CD14-positive monocyte (primary cell): ENCODE measurements around the gene ANKRD33. TPM values are rescaled to one million over a fixed set of nuclear protein-coding genes. Genes with fewer than 3 reads are reported as not detected.

Experiments
- DNase-seq, 3 donors: peaks; one replicate each; pipeline ENCODE4 v3.0.0-alpha.2; 2011 to 2022
- H2AFZ ChIP-seq: 2 replicates; pipeline ENCODE4 v1.6.0; 2012; ENCODE audit warnings: mild to moderate bottlenecking, low read depth, low read length, inconsistent platforms; ENCODE audit not compliant: insufficient read depth, poor library complexity, severe bottlenecking
- H3K27ac ChIP-seq, 2 donors: 1 replicate in 1 of 2; 2 replicates in 1 of 2; pipeline ENCODE4 v1.5.1; 2012 to 2013; ENCODE audit warnings: low read length in 2 of 2, control low read depth in 1 of 2, inconsistent platforms in 1 of 2, low read depth in 1 of 2, mild to moderate bottlenecking in 1 of 2
- H3K27me3 ChIP-seq, 2 donors: one replicate each; pipeline versions ENCODE4 v1.6.0 to v1.6.1; 2011 to 2013; ENCODE audit warnings: low read length in 2 of 2; ENCODE audit not compliant: control insufficient read depth in 2 of 2, insufficient read depth in 2 of 2
- H3K36me3 ChIP-seq, 2 donors: replicated peaks in 1 of 2; 1 replicate in 1 of 2; 2 replicates in 1 of 2; pipeline versions ENCODE4 v1.5.1 to v1.6.1; 2012 to 2013; ENCODE audit warnings: low read length in 2 of 2, control low read depth in 1 of 2, inconsistent platforms in 1 of 2, mild to moderate bottlenecking in 1 of 2; ENCODE audit not compliant: insufficient read depth in 2 of 2, control insufficient read depth in 1 of 2
- H3K4me1 ChIP-seq, 2 donors: 1 replicate in 1 of 2; 2 replicates in 1 of 2; pipeline versions ENCODE4 v1.5.1 to v1.6.1; 2012 to 2013; ENCODE audit warnings: low read length in 2 of 2, control low read depth in 1 of 2, inconsistent platforms in 1 of 2, mild to moderate bottlenecking in 1 of 2, moderate library complexity in 1 of 2; ENCODE audit not compliant: insufficient read depth in 2 of 2, control insufficient read depth in 1 of 2
- H3K4me2 ChIP-seq: replicated peaks from 2 replicates; pipeline ENCODE3; 2012; ENCODE audit warnings: low read length, moderate library complexity, mild to moderate bottlenecking; ENCODE audit not compliant: poor library complexity, severe bottlenecking; ENCODE audit errors: extremely low read depth
- H3K4me3 ChIP-seq, 3 experiments: fragments of 200-600 bp in 1 of 3; sonication (generic) in 1 of 3; replicated peaks in 1 of 3; 1 replicate in 2 of 3; 2 replicates in 1 of 3; pipeline ENCODE4 v1.5.1; 2011 to 2013; ENCODE audit warnings: low read length in 3 of 3, mild to moderate bottlenecking in 3 of 3, control low read depth in 2 of 3, low read depth in 2 of 3, inconsistent platforms in 1 of 3, moderate library complexity in 1 of 3
- H3K79me2 ChIP-seq: 2 replicates; pipeline ENCODE4 v1.6.0; 2012; ENCODE audit warnings: mild to moderate bottlenecking, control low read depth, inconsistent platforms, low read length, moderate library complexity; ENCODE audit not compliant: insufficient read depth
- H3K9ac ChIP-seq: 2 replicates; pipeline ENCODE4 v1.6.0; 2017; ENCODE audit warnings: low read length, mild to moderate bottlenecking; ENCODE audit not compliant: insufficient read depth, poor library complexity, severe bottlenecking
- H3K9me3 ChIP-seq, 2 donors: replicated peaks in 1 of 2; 1 replicate in 1 of 2; 2 replicates in 1 of 2; pipeline versions ENCODE4 v1.5.1 to v1.6.1; 2012 to 2013; ENCODE audit warnings: low read length in 2 of 2, control low read depth in 1 of 2; ENCODE audit not compliant: control insufficient read depth in 1 of 2, insufficient read depth in 1 of 2
- H4K20me1 ChIP-seq: 2 replicates; pipeline ENCODE4 v1.6.0; 2012; ENCODE audit warnings: mild to moderate bottlenecking, low read length, control low read depth, moderate library complexity; ENCODE audit not compliant: insufficient read depth
- H3K27ac Mint-ChIP-seq, 7 donors: one replicate each; pipeline ENCODE4 v1.8.0; 2020; ENCODE audit warnings: mild to moderate bottlenecking in 7 of 7, mixed read lengths in 7 of 7, moderate library complexity in 6 of 7, inconsistent platforms in 2 of 7
- H3K27me3 Mint-ChIP-seq, 3 donors: one replicate each; pipeline ENCODE4 v1.8.0; 2021 to 2022; ENCODE audit warnings: low read depth in 3 of 3, mild to moderate bottlenecking in 3 of 3, mixed read lengths in 3 of 3, moderate library complexity in 3 of 3, inconsistent platforms in 1 of 3
- H3K36me3 Mint-ChIP-seq, 2 donors: one replicate each; pipeline ENCODE4 v1.8.0; 2020; ENCODE audit warnings: mixed read lengths in 2 of 2, inconsistent platforms in 1 of 2, mild to moderate bottlenecking in 1 of 2
- H3K4me1 Mint-ChIP-seq: one replicate; pipeline ENCODE4 v1.8.0; 2020; ENCODE audit warnings: mild to moderate bottlenecking, mixed read lengths
- H3K4me3 Mint-ChIP-seq, 2 donors: one replicate each; pipeline ENCODE4 v1.8.0; 2020; ENCODE audit warnings: mild to moderate bottlenecking in 2 of 2, mixed read lengths in 2 of 2, moderate library complexity in 1 of 2
- H3K9me3 Mint-ChIP-seq, 7 donors: one replicate each; pipeline ENCODE4 v1.8.0; 2020 to 2022; ENCODE audit warnings: mixed read lengths in 7 of 7, mild to moderate bottlenecking in 6 of 7, moderate library complexity in 6 of 7, inconsistent platforms in 2 of 7
- CTCF ChIP-seq: fragments of 200-600 bp; IDR thresholded peaks from one replicate; pipeline ENCODE4 v1.8.0; 2022; ENCODE audit warnings: antibody characterized with exemption, mild to moderate bottlenecking
- WGBS: methylation state at CpG from one replicate; pipeline ENCODE4 v1.1.5; 2013; ENCODE audit warnings: missing lambda C conversion rate; ENCODE audit not compliant: insufficient coverage; 5-methylcytosine and 5-hydroxymethylcytosine counted together
- intact Hi-C, 2 donors: fragments of 100-400 bp; cut with micrococcal nuclease; formaldehyde crosslinking; loops; one replicate each; pipeline versions ENCODE4 v1.15.0 to v1.15.1; 2023
- polyA plus RNA-seq, 3 donors: library from polyadenylated mRNA; depleted of rRNA in 1 of 3; unstranded in 2 of 3; stranded (reverse) in 1 of 3; fragments of 300-500 nt in 2 of 3; fragments of >200 nt in 1 of 3; fragmentation: Illumina TruSeq in 2 of 3; gene quantifications; 1 replicate in 2 of 3; 2 replicates in 1 of 3; pipeline ENCODE4 v1.2.3, GENCODE V29; 2012 to 2021

ANKRD33 gene
- polyA plus RNA-seq, 3 donors, result 0.07 TPM; not detected in 2

GRCh38 chr12:51941011-51941581, 53.2 kb downstream of the ANKRD33 start:
- no peak overlapping the region for H3K4me3 Mint-ChIP-seq
- no peaks in the 10 kb centered on the region for H4K20me1 ChIP-seq
- H3K4me1 ChIP-seq, result no peaks in the 10 kb centered on the region
- intact Hi-C loops, result no loop called here
- H2AFZ ChIP-seq, result no peak overlapping the region
- H3K27ac ChIP-seq, result no peak overlapping the region
- H3K4me2 ChIP-seq, result no peak overlapping the region
- no peak for DNase-seq
- H3K9me3 ChIP-seq, result peaks cover 11 to 12% of the 10 kb centered on the region in 2 donors
- peaks cover 2 to 8% (median 8%) of the 10 kb centered on the region in 3 donors for H3K27me3 Mint-ChIP-seq
- peaks cover 15 to 24% (median 19%) of the 10 kb centered on the region in 7 donors for H3K9me3 Mint-ChIP-seq
- no peaks in the 10 kb centered on the region for H3K27me3 ChIP-seq
- no peaks in the 10 kb centered on the region for H3K79me2 ChIP-seq
- peaks cover 4 to 8% of the 10 kb centered on the region in 2 donors for H3K36me3 Mint-ChIP-seq
- H3K27ac Mint-ChIP-seq, result no peak overlapping the region
- WGBS, result 94% methylated on average over 8 of the region's 15 CpGs
- no peak overlapping the region for H3K9ac ChIP-seq
- no peak overlapping the region for H3K4me3 ChIP-seq
- H3K4me1 Mint-ChIP-seq, result peaks cover 4% of the 10 kb centered on the region
- no peak for TF ChIP-seq CTCF
- H3K36me3 ChIP-seq, result no peaks in the 10 kb centered on the region

Other genes starting within 250 kb of the ANKRD33 start
- under 1 TPM in 2 of 3 donors, not detected in 1; 0.06 to 0.52 TPM for gene FIGNL2, start 39.4 kb upstream of the ANKRD33 start, polyA plus RNA-seq
- 1 to 10 TPM; 1.5 to 3.6 (median 2.0) TPM for gene ACVRL1, start 19.4 kb downstream of the ANKRD33 start, polyA plus RNA-seq
- 10 to 100 TPM in 1 of 3 donors, 1 to 10 TPM in 2; 1.8 to 18.5 (median 3.9) TPM for gene ACVR1B, start 63.6 kb downstream of the ANKRD33 start, polyA plus RNA-seq
- 100 to 1,000 TPM in 1 of 3 donors, 1 to 10 TPM in 1, under 1 TPM in 1; 0.63 to 118 (median 1.6) TPM for gene TAMALIN, start 118.8 kb downstream of the ANKRD33 start, polyA plus RNA-seq
- 1,000 to 10,000 TPM in 1 of 3 donors, 10 to 100 TPM in 2; 10.1 to 1,297 (median 41.4) TPM for gene NR4A1, start 163.3 kb downstream of the ANKRD33 start, polyA plus RNA-seq
- gene ATG101, start 181.9 kb downstream of the ANKRD33 start, polyA plus RNA-seq, result 100 to 1,000 TPM in 1 of 3 donors, 10 to 100 TPM in 2; 20.5 to 120 (median 26.4) TPM
- not detected for gene SMIM41, start 191.6 kb downstream of the ANKRD33 start, polyA plus RNA-seq